HG02610 (cell line): ENCODE data around the gene SYNE4.

Experiments used
- ATAC-seq: cut with Tn5 transposase; IDR thresholded peaks from one replicate; pipeline ENCODE4 v1.9.1; 2021; ENCODE audit warnings: mild to moderate bottlenecking, moderate library complexity; ENCODE audit not compliant: unreplicated experiment

Gene SYNE4

GRCh38 chr19:36026091-36026876 is 17.7 kb upstream of the SYNE4 start:
- no peak for ATAC-seq

GRCh38 chr19:36025541-36025940 is 16.9 kb upstream of the SYNE4 start:
- no peak for ATAC-seq

- ATAC-seq = no peak
These were observed 14.8 kb upstream of the SYNE4 start for GRCh38 chr19:36023432-36023831.

GRCh38 chr19:36019061-36019670 is 10.6 kb upstream of the SYNE4 start:
- ATAC-seq = no peak

- peak; percentile 95 for ATAC-seq
These were observed 5.7 kb upstream of the SYNE4 start, which contains the start of gene ALKBH6 for GRCh38 chr19:36014012-36014924. Gene ALKBH6 (minus strand): TSS chr19:36014213. CDS start chr19:36013397, 816 bp downstream.

- no peak for ATAC-seq
These were observed 4.8 kb upstream of the SYNE4 start for GRCh38 chr19:36013280-36014011.

- no peak for ATAC-seq
These were observed 1.8 kb upstream of the SYNE4 start for GRCh38 chr19:36010402-36010801.

GRCh38 chr19:36009633-36010379 is 1.2 kb upstream of the SYNE4 start:
- ATAC-seq = no peak

GRCh38 chr19:36009220-36009619 is 607 bp upstream of the SYNE4 start:
- no peak for ATAC-seq

GRCh38 chr19:36006955-36007354 is 1.7 kb downstream of the SYNE4 start:
- ATAC-seq = no peak

- no peak for ATAC-seq
These were observed 5.3 kb downstream of the SYNE4 start for GRCh38 chr19:36003284-36003683.

- no peak for ATAC-seq
These were observed 7.0 kb downstream of the SYNE4 start for GRCh38 chr19:36001605-36002004.

- no peak for ATAC-seq
These were observed 11.8 kb downstream of the SYNE4 start for GRCh38 chr19:35996777-35997176.

- peak; percentile 81 for ATAC-seq
These were observed 13.3 kb downstream of the SYNE4 start, which contains the start of gene SDHAF1 for GRCh38 chr19:35995048-35995993. Gene SDHAF1 (plus strand): TSS chr19:35995188. CDS start chr19:35995275, 87 bp downstream.

GRCh38 chr19:35993923-35994598 is 14.6 kb downstream of the SYNE4 start:
- no peak for ATAC-seq

- ATAC-seq = no peak
These were observed 15.5 kb downstream of the SYNE4 start for GRCh38 chr19:35992907-35993765.

- no peak for ATAC-seq
These were observed 16.7 kb downstream of the SYNE4 start for GRCh38 chr19:35991731-35992450.
